Large intestine (tissue), 3 donors: ENCODE measurements around the gene G0S2. TPM values are rescaled to one million over a fixed set of nuclear protein-coding genes. Genes with fewer than 3 reads are reported as not detected.

ENCODE experiments used
- DNase-seq, 2 donors: peaks; one replicate each; pipeline versions ENCODE4 v3.0.0 to v3.0.0-alpha.2; 2013
- H3K27ac ChIP-seq: one replicate; pipeline ENCODE4 v1.5.1; 2013; ENCODE audit warnings: low read length
- H3K27me3 ChIP-seq: 2 replicates; pipeline ENCODE4 v1.6.1; 2013; ENCODE audit warnings: low read length; ENCODE audit not compliant: control insufficient read depth, insufficient read depth
- H3K36me3 ChIP-seq: 2 replicates; pipeline ENCODE4 v1.6.1; 2013; ENCODE audit warnings: low read length; ENCODE audit not compliant: control insufficient read depth, insufficient read depth
- H3K4me1 ChIP-seq: one replicate; pipeline ENCODE4 v1.6.1; 2013; ENCODE audit warnings: low read length; ENCODE audit not compliant: control insufficient read depth, insufficient read depth
- H3K4me3 ChIP-seq: one replicate; pipeline ENCODE4 v1.5.1; 2013; ENCODE audit warnings: low read length
- H3K9me3 ChIP-seq: one replicate; pipeline ENCODE4 v1.6.1; 2013; ENCODE audit warnings: mild to moderate bottlenecking, low read depth, low read length, moderate library complexity; ENCODE audit not compliant: control insufficient read depth
- WGBS: methylation state at CpG from one replicate; pipeline ENCODE4 v1.1.5; 2013; ENCODE audit warnings: low lambda C conversion rate; ENCODE audit not compliant: insufficient coverage; 5-methylcytosine and 5-hydroxymethylcytosine counted together
- polyA plus RNA-seq: library from polyadenylated mRNA; unstranded; fragments of 120-200 nt; gene quantifications from one replicate; pipeline ENCODE4 v1.2.1, GENCODE V29; 2013

The G0S2 gene
- polyA plus RNA-seq, 1 donor = 167 TPM

DNA sequence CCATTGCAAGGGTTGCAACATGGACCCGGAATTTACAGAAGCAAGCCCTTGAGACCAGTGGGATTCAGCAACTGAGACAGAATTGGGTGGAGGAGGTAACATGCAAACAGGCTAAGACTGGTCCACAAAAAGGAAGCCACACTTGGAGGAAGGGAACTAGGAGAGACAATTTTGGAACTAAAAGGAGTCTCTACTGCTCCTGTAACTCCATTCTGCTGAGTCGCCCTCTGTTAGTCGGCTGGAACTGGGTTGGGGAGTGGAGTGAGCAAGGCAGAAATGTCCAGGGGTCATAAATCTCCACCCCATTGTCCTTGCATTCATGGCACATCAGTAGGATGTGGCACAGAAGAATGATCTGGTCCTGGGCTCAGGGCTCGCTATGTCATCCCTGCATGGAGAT is 28.1 kb upstream of the G0S2 start:
- no peak for DNase-seq
- Histone ChIP-seq H3K27ac (peak overlapping the region; percentile 84), H3K4me3 (no peak overlapping the region), H3K27me3 (no peaks in the 10 kb centered on the region), H3K36me3 (peaks cover 43% of the 10 kb centered on the region), H3K9me3 (no peaks in the 10 kb centered on the region), H3K4me1 (peaks cover 82% of the 10 kb centered on the region)
- WGBS = no CpG with 5 or more reads among the region's 4 CpGs

GRCh38 chr1:209648346-209648745 is 26.9 kb upstream of the G0S2 start:
- Histone ChIP-seq H3K36me3 (peaks cover 39% of the 10 kb centered on the region), H3K27me3 (no peaks in the 10 kb centered on the region), H3K9me3 (no peaks in the 10 kb centered on the region), H3K27ac (peak overlapping the region; percentile 84), H3K4me1 (peaks cover 80% of the 10 kb centered on the region), H3K4me3 (no peak overlapping the region)
- DNase-seq = no peak

DNA sequence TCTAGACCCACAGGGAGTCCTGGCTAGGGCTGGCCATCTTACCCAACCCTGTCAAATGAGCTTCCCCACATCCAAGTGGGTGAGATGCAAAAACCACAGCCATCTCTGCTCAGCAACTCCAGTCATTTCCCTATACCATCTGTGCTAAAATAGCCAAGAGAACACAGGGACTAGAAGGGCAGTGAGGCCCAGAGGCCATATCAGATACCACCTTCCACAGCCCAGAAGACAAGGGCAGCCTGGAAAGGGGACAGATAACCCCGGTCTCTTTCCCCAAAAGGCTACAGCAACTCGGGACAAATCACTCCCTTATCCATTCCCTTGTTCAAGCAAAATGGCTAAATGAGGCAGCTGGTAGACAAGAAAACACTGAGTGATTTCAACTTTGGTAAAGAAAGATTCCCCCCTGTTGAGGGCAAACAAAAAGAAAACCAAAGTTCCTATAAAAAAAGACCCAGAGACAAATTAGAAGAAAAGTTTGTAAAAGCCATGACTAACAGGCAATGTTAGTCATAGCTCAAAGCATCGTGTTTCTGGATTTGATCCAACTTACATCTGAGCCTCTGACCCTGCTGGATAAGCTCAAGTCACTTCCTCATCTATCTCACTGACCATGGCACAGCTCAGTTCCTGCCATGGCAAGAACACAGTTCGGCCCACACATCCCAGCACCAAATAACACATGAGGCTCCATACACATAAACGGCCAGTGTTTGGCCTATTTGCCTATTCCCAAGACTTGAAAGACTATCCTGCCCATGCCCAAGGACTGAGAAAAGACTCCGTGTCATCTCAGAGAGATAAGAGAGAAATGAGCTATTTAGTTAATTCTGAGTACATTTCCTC is 26.1 kb upstream of the G0S2 start:
- DNase-seq = peak in 1 of 2 donors; percentile 65
- peaks cover 79% of the 10 kb centered on the region for H3K4me1 ChIP-seq
- no CpG with 5 or more reads among the region's 6 CpGs for WGBS
- H3K4me3 ChIP-seq = no peak overlapping the region
- peaks cover 34% of the 10 kb centered on the region for H3K36me3 ChIP-seq
- peak overlapping the region; percentile 99 for H3K27ac ChIP-seq
- H3K27me3 ChIP-seq = no peaks in the 10 kb centered on the region
- H3K9me3 ChIP-seq = no peaks in the 10 kb centered on the region

- Histone ChIP-seq H3K9me3 (no peaks in the 10 kb centered on the region), H3K27me3 (no peaks in the 10 kb centered on the region), H3K27ac (peak overlapping the region; percentile 99), H3K36me3 (peaks cover 27% of the 10 kb centered on the region), H3K4me3 (peak overlapping the region; percentile 50), H3K4me1 (peaks cover 81% of the 10 kb centered on the region)
- WGBS = no CpG with 5 or more reads among the region's 1 CpG
- DNase-seq = no peak
Measured at GRCh38 chr1:209650454-209650853, 24.8 kb upstream of the G0S2 start.

DNA sequence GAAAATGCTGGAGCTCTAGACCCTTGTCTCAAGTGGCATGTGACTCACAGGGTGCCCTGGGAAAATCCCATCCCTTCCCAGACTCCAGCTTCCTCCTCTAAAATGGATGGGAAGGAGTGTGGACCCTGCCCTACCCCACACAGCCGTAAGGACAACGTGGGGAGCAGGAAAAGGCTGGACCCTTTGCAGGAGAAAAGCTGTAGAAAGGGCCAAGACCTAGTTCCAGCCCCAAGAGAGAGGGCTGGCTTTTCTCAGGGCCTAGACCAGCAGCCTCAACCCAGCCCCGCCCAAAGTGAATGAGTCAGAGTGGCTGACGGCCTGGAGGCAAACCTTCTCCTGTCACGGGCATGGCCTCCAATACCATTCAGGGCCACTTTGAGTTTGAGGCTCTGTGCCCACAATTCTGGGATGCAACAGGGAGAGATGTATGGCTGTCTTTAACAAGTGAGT is 24.0 kb upstream of the G0S2 start:
- H3K27me3 ChIP-seq = no peaks in the 10 kb centered on the region
- H3K4me1 ChIP-seq = peaks cover 85% of the 10 kb centered on the region
- H3K36me3 ChIP-seq = peaks cover 27% of the 10 kb centered on the region
- no peaks in the 10 kb centered on the region for H3K9me3 ChIP-seq
- WGBS = no CpG with 5 or more reads among the region's 5 CpGs
- H3K4me3 ChIP-seq = peak overlapping the region; percentile 50
- DNase-seq = peak in 1 of 2 donors; percentile 88
- H3K27ac ChIP-seq = peak overlapping the region; percentile 99

DNA sequence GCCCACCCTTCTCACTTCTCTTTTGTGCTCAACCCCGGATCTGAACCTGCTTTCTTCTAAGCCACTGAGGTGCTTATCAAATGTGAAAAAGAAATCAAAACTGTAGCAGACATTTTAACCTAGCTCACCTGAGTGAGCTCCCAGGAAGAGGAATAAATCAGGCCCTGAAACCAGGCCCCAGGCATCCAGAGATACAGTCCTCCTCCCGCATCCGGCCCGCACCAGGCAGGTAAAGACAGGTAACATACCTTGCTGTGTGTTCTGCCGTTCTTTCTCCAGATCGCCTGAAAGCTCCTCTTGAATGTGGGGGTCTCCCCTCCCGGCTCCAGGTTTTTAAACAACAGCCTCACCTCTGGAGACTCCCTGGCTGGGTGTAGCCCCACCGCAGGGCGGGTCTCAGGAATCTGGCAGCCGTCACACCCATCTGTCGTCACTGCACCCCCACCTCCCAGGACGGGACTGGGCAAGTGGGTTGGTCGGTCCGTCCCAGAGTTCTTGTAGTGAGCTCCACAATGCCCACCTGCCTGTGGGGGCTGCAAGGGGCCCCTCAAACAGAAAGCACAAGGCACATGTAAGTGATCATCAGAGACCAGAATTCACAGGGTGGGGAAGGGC is 23.0 kb upstream of the G0S2 start, which contains the start of gene LAMB3:
LAMB3 (minus strand) TSS at position 305 of the 615 bp plus-strand sequence. CDS start 1,481 bp downstream, outside the sequence.
- Histone ChIP-seq H3K4me3 (peak within 1 kb of the TSS; percentile 50), H3K27me3 (no peaks in the 10 kb centered on the region), H3K27ac (peak within 1 kb of the TSS; percentile 99), H3K9me3 (no peaks in the 10 kb centered on the region), H3K36me3 (peaks cover 19% of the 10 kb centered on the region), H3K4me1 (peaks cover 85% of the 10 kb centered on the region)
- peak; percentile 84 to 91 for DNase-seq
- no CpG with 5 or more reads among the region's 14 CpGs for WGBS

DNA sequence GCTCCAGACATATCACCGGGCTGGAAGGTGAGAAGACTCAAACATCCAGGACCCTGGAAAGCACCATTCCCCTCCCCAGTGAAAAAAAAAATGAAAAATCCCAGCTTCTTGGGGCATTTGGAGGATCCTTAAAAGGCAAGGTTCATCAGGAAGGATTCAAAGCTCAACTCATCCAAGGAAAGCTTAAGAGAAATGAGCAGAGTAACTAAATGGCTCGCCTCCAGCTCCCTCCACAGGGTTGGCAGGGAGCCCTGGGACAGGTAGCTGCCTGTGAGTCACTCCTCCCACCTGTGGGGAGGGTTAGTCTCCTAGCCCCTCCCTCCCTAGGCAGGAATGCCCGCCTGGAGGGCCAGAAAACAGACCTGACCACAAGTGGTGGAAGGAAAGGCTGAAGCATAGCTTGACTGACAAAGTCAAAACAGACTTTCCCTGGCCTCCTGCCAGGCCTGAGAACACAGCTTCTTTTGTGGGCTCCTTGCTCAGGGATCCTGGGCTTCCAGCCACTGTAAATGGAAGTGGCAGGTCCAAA is 22.3 kb upstream of the G0S2 start:
- H3K9me3 ChIP-seq = no peaks in the 10 kb centered on the region
- WGBS = no CpG with 5 or more reads among the region's 3 CpGs
- peak; percentile 93 to 96 for DNase-seq
- peaks cover 87% of the 10 kb centered on the region for H3K4me1 ChIP-seq
- H3K36me3 ChIP-seq = peaks cover 15% of the 10 kb centered on the region
- no peaks in the 10 kb centered on the region for H3K27me3 ChIP-seq
- peak overlapping the region; percentile 50 for H3K4me3 ChIP-seq
- peak overlapping the region; percentile 99 for H3K27ac ChIP-seq

GRCh38 chr1:209653915-209654351 is 21.3 kb upstream of the G0S2 start:
- Histone ChIP-seq H3K4me1 (peaks cover 85% of the 10 kb centered on the region), H3K27me3 (no peaks in the 10 kb centered on the region), H3K27ac (peak overlapping the region; percentile 99), H3K36me3 (peaks cover 7% of the 10 kb centered on the region), H3K4me3 (no peak overlapping the region), H3K9me3 (no peaks in the 10 kb centered on the region)
- peak; percentile 90 to 95 for DNase-seq
- no CpG with 5 or more reads among the region's 7 CpGs for WGBS

DNA sequence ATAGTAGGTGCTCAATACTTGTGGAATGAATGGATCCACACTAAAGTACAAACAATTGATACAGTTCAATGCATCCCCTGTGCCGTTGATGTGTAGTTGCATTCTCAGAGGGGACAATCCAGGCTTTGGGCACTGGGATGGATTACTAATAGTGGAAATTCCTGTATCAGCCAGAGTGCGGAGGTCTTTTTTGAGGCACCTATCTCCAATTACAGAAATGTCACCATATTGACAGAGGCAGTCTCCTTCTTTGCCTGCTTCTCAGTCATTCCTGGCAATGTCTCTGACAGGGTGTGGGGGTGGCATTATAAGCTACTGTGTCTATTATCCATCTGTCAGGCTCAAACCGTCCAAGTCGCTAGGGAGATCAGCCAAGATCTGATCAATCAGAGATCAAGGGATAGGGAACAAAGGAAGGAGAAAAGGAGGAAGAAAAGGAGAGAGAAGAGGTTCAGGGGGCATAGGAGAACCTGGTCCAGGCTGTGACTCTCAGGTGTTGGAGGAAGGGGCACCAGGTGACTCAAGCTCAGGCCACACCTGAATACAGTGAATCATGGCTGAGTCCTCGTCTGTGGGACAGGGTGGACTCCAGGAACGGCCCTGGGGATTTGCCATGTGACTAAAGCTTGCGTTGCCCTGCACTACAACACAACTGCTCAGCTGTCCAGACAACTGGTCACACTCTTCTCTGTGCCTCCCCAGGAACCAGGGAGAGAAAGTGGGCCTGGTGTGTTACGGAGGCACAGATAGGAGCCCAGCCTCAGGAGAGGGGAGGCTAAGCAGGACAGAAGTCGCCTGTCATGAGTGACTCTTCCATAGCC is 19.6 kb upstream of the G0S2 start:
- peak; percentile 73 to 82 for DNase-seq
- Histone ChIP-seq H3K4me3 (no peak overlapping the region), H3K9me3 (no peaks in the 10 kb centered on the region), H3K27me3 (no peaks in the 10 kb centered on the region), H3K27ac (peak overlapping the region; percentile 99), H3K36me3 (peaks cover 1% of the 10 kb centered on the region), H3K4me1 (peaks cover 76% of the 10 kb centered on the region)
- 50% methylated on average over 2 of the region's 9 CpGs for WGBS
